H1 (cell line): Measurements from ENCODE around the gene IL26. TPM values are rescaled to one million over a fixed set of nuclear protein-coding genes. Genes with fewer than 3 reads are reported as not detected.

Source experiments
- CTCF ChIA-PET: fragments of 300-600 bp; sonication (Branson Sonifier 250); formaldehyde crosslinking; loops from one replicate; lab custom pipeline; 2021; ENCODE audit not compliant: partially characterized antibody; lab: Charles Lee
- POLR2A ChIA-PET: fragments of 300-600 bp; sonication (Branson Sonifier 250); formaldehyde crosslinking; loops from one replicate; lab custom pipeline; 2021; ENCODE audit warnings: inconsistent platforms; ENCODE audit not compliant: partially characterized antibody; lab: Charles Lee
- DNase-seq, 2 experiments: peaks; one replicate each; pipeline versions ENCODE4 v3.0.0 to v3.0.0-alpha.2; 2010 to 2022; ENCODE audit warnings: low spot score in 2 of 2, low read depth in 1 of 2, mixed read lengths in 1 of 2
- FAIRE-seq: peaks from 2 replicates; lab custom pipeline; 2011; peaks lifted over from hg19 to GRCh38; lab: Jason Lieb, UNC
- H2AFZ ChIP-seq: 2 replicates; pipeline ENCODE4 v1.8.1; 2012; ENCODE audit warnings: low read length, inconsistent platforms
- H2AK5ac ChIP-seq: 2 replicates; pipeline ENCODE4 v1.6.1; 2013; ENCODE audit warnings: low read depth, low read length
- H2BK120ac ChIP-seq: replicated peaks from 2 replicates; pipeline ENCODE3; 2013; ENCODE audit warnings: low read depth, low read length, inconsistent platforms
- H2BK12ac ChIP-seq: 2 replicates; pipeline ENCODE4 v1.6.1; 2013; ENCODE audit warnings: low read depth, low read length
- H2BK15ac ChIP-seq: 2 replicates; pipeline ENCODE4 v1.6.1; 2013; ENCODE audit warnings: low read length
- H2BK20ac ChIP-seq: 2 replicates; pipeline ENCODE4 v1.6.1; 2013; ENCODE audit warnings: low read length
- H2BK5ac ChIP-seq: 2 replicates; pipeline ENCODE4 v1.6.1; 2013; ENCODE audit warnings: low read depth, low read length
- H3K14ac ChIP-seq: 2 replicates; pipeline ENCODE4 v1.6.1; 2013; ENCODE audit warnings: inconsistent platforms; ENCODE audit not compliant: insufficient read length
- H3K18ac ChIP-seq: 2 replicates; pipeline ENCODE4 v1.6.1; 2013; ENCODE audit warnings: low read length; ENCODE audit errors: extremely low read depth
- H3K23ac ChIP-seq: 2 replicates; pipeline ENCODE4 v1.6.1; 2013; ENCODE audit warnings: inconsistent platforms; ENCODE audit not compliant: insufficient read length
- H3K23me2 ChIP-seq: 2 replicates; pipeline ENCODE4 v1.6.1; 2013; ENCODE audit warnings: low read depth, low read length
- H3K27ac ChIP-seq: 2 replicates; pipeline ENCODE4 v1.6.1; 2011; ENCODE audit warnings: low read depth, low read length, inconsistent platforms
- H3K27me3 ChIP-seq, 4 experiments: replicated peaks in 1 of 4; 1 replicate in 1 of 4; 2 replicates in 3 of 4; pipeline versions ENCODE4 v1.6.1 to v1.8.1; 2011 to 2013; ENCODE audit warnings: low read length in 3 of 4, mild to moderate bottlenecking in 3 of 4, inconsistent platforms in 2 of 4, mixed read lengths in 2 of 4, moderate library complexity in 1 of 4; ENCODE audit not compliant: control insufficient read depth in 3 of 4, insufficient read depth in 3 of 4; ENCODE audit errors: extremely low read depth in 1 of 4
- H3K36me3 ChIP-seq, 4 experiments: 2 replicates each; pipeline versions ENCODE4 v1.6.1 to v1.8.1; 2011 to 2013; ENCODE audit warnings: mild to moderate bottlenecking in 4 of 4, low read length in 3 of 4, moderate library complexity in 2 of 4, control low read depth in 1 of 4, inconsistent platforms in 1 of 4; ENCODE audit not compliant: insufficient read depth in 4 of 4, control insufficient read depth in 2 of 4
- H3K4ac ChIP-seq: replicated peaks from 2 replicates; pipeline ENCODE3; 2013; ENCODE audit warnings: low read length, low read depth, mixed read lengths, inconsistent platforms; ENCODE audit not compliant: insufficient read length
- H3K4me1 ChIP-seq, 4 experiments: replicated peaks in 1 of 4; 1 replicate in 1 of 4; 2 replicates in 3 of 4; pipeline versions ENCODE4 v1.6.1 to v1.8.1; 2011 to 2013; ENCODE audit warnings: low read length in 3 of 4, inconsistent platforms in 2 of 4, mixed read lengths in 1 of 4; ENCODE audit not compliant: insufficient read depth in 4 of 4, control insufficient read depth in 3 of 4
- H3K4me2 ChIP-seq, 2 experiments: 2 replicates each; pipeline versions ENCODE4 v1.6.1 to v1.8.1; 2011 to 2013; ENCODE audit warnings: low read depth in 2 of 2, low read length in 2 of 2, control low read depth in 1 of 2, inconsistent platforms in 1 of 2, mild to moderate bottlenecking in 1 of 2; ENCODE audit not compliant: insufficient read depth in 1 of 2
- H3K4me3 ChIP-seq, 4 experiments: fragments of 200-600, 300-600 bp in 1 of 4; sonication (generic), shearing (Covaris generic), sonication (Bioruptor Twin) in 1 of 4; 2 replicates each; pipeline versions ENCODE4 v1.5.1 to v1.8.1; 2011 to 2016; ENCODE audit warnings: low read length in 4 of 4, low read depth in 3 of 4, control low read depth in 2 of 4, inconsistent platforms in 2 of 4, mild to moderate bottlenecking in 2 of 4, mixed read lengths in 1 of 4, moderate library complexity in 1 of 4; ENCODE audit not compliant: insufficient read depth in 2 of 4; ENCODE audit errors: extremely low read depth in 1 of 4
- H3K56ac ChIP-seq: replicated peaks from 2 replicates; pipeline ENCODE3; 2013; ENCODE audit warnings: low read depth, mild to moderate bottlenecking, mixed read lengths, low read length, inconsistent platforms; ENCODE audit not compliant: insufficient read length
- H3K79me1 ChIP-seq: 2 replicates; pipeline ENCODE4 v1.6.1; 2013; ENCODE audit warnings: low read depth, low read length, control low read depth
- H3K79me2 ChIP-seq, 2 experiments: 2 replicates each; pipeline versions ENCODE4 v1.6.1 to v1.8.1; 2012 to 2013; ENCODE audit warnings: low read length in 2 of 2, mild to moderate bottlenecking in 2 of 2, inconsistent platforms in 1 of 2; ENCODE audit not compliant: insufficient read depth in 2 of 2, control insufficient read depth in 1 of 2
- H3K9ac ChIP-seq, 4 experiments: replicated peaks in 1 of 4; 1 replicate in 1 of 4; 2 replicates in 3 of 4; pipeline versions ENCODE4 v1.6.1 to v1.8.1; 2011 to 2013; ENCODE audit warnings: low read depth in 3 of 4, low read length in 3 of 4, control low read depth in 2 of 4, mild to moderate bottlenecking in 2 of 4, moderate library complexity in 2 of 4, inconsistent platforms in 1 of 4; ENCODE audit errors: extremely low read depth in 1 of 4
- H3K9me3 ChIP-seq, 2 experiments: 2 replicates each; pipeline versions ENCODE4 v1.6.1 to v1.8.1; 2012 to 2013; ENCODE audit warnings: mild to moderate bottlenecking in 2 of 2, moderate library complexity in 2 of 2, control low read depth in 1 of 2, inconsistent platforms in 1 of 2, low read depth in 1 of 2, low read length in 1 of 2, mixed read lengths in 1 of 2; ENCODE audit not compliant: insufficient read depth in 2 of 2
- H4K20me1 ChIP-seq, 2 experiments: replicated peaks in 1 of 2; 2 replicates each; pipeline versions ENCODE3 to v1.8.1; 2011 to 2013; ENCODE audit warnings: inconsistent platforms in 2 of 2, low read length in 2 of 2, mild to moderate bottlenecking in 1 of 2; ENCODE audit not compliant: insufficient read depth in 2 of 2, control insufficient read depth in 1 of 2
- H4K5ac ChIP-seq: 2 replicates; pipeline ENCODE4 v1.6.1; 2013; ENCODE audit warnings: low read length, low read depth, mixed read lengths, inconsistent platforms; ENCODE audit not compliant: insufficient read length
- H4K8ac ChIP-seq: 2 replicates; pipeline ENCODE4 v1.8.0; 2013; ENCODE audit warnings: mild to moderate bottlenecking, moderate library complexity, low read length, inconsistent platforms; ENCODE audit not compliant: insufficient read depth; ENCODE audit errors: extremely low read depth
- H4K91ac ChIP-seq: replicated peaks from 2 replicates; pipeline ENCODE3; 2013; ENCODE audit warnings: low read length, mixed read lengths, inconsistent platforms; ENCODE audit not compliant: insufficient read length
- CBX5 ChIP-seq: fragments of 300-800, 300-1000 bp; sonication (generic); IDR thresholded peaks from 2 replicates; pipeline ENCODE4 v1.7.1; 2016; ENCODE audit warnings: antibody characterized with exemption, low read length, low read depth
- CHD1 ChIP-seq: IDR thresholded peaks from 2 replicates; pipeline ENCODE4 v1.6.1; 2012; ENCODE audit warnings: low read depth, low read length, improper control_type of control experiment
- CTBP2 ChIP-seq: IDR thresholded peaks from 2 replicates; pipeline ENCODE4 v1.7.0; 2011; ENCODE audit warnings: borderline replicate concordance, mild to moderate bottlenecking, moderate library complexity, mixed read lengths, low read length; ENCODE audit not compliant: insufficient read depth, insufficient read length
- FOSL1 ChIP-seq: IDR thresholded peaks from 2 replicates; pipeline ENCODE4 v1.6.1; 2011; ENCODE audit warnings: mild to moderate bottlenecking, low read depth, low read length, moderate library complexity; ENCODE audit not compliant: insufficient read depth
- RAD21 ChIP-seq, 2 experiments: IDR thresholded peaks in 1 of 2; conservative IDR thresholded peaks in 1 of 2; 2 replicates each; pipeline ENCODE4 v1.6.1; 2011; ENCODE audit warnings: low read depth in 2 of 2, low read length in 2 of 2, improper control_type of control experiment in 1 of 2, inconsistent platforms in 1 of 2, mild to moderate bottlenecking in 1 of 2, moderate library complexity in 1 of 2
- SIN3A ChIP-seq, 2 experiments: IDR thresholded peaks in 1 of 2; conservative IDR thresholded peaks in 1 of 2; 2 replicates each; pipeline ENCODE4 v1.6.1; 2011 to 2012; ENCODE audit warnings: low read length in 2 of 2, improper control_type of control experiment in 1 of 2, low read depth in 1 of 2, mild to moderate bottlenecking in 1 of 2
- SIRT6 ChIP-seq: IDR thresholded peaks from one replicate; pipeline ENCODE4 v1.7.1; 2012; ENCODE audit warnings: low read length, inconsistent platforms
- SIX5 ChIP-seq: IDR thresholded peaks from 2 replicates; pipeline ENCODE4 v1.6.1; 2011; ENCODE audit warnings: mild to moderate bottlenecking, low read depth, low read length
- SRF ChIP-seq: IDR thresholded peaks from 2 replicates; pipeline ENCODE4 v1.6.1; 2011; ENCODE audit warnings: mild to moderate bottlenecking, low read depth, low read length, moderate library complexity
- TAF7 ChIP-seq: optimal IDR thresholded peaks from 2 replicates; pipeline ENCODE3; 2011; ENCODE audit warnings: low read depth, mild to moderate bottlenecking, inconsistent platforms, low read length, moderate library complexity, borderline replicate concordance
- TBP ChIP-seq: IDR thresholded peaks from 2 replicates; pipeline ENCODE4 v1.6.1; 2011; ENCODE audit warnings: low read depth, low read length, improper control_type of control experiment
- TCF12 ChIP-seq: IDR thresholded peaks from 2 replicates; pipeline ENCODE4 v1.6.1; 2011; ENCODE audit warnings: low read depth, mild to moderate bottlenecking, low read length
- USF2 ChIP-seq: IDR thresholded peaks from 2 replicates; pipeline ENCODE4 v1.6.1; 2011; ENCODE audit warnings: low read length, improper control_type of control experiment
- YY1 ChIP-seq: IDR thresholded peaks from 2 replicates; pipeline ENCODE4 v1.6.1; 2011; ENCODE audit warnings: low read depth, mild to moderate bottlenecking, low read length
- WGBS, 2 experiments: shearing (Covaris generic) in 1 of 2; methylation state at CpG; one replicate each; pipeline versions ENCODE4 v1.1.6 to v1.1.7; 2013 to 2015; ENCODE audit warnings: low lambda C conversion rate in 2 of 2, mixed read lengths in 2 of 2, inconsistent platforms in 1 of 2, low coverage in 1 of 2, missing lambda C conversion rate in 1 of 2; ENCODE audit not compliant: insufficient replicate concordance in 2 of 2, insufficient coverage in 1 of 2, insufficient read length in 1 of 2; ENCODE audit errors: extremely low coverage in 1 of 2, missing lambda C conversion rate in 1 of 2; 5-methylcytosine and 5-hydroxymethylcytosine counted together
- polyA plus RNA-seq, 7 experiments: library from polyadenylated mRNA; depleted of rRNA in 3 of 7; stranded (reverse) in 5 of 7; unstranded in 2 of 7; fragments of >200 nt in 5 of 7; fragments of 200-250 nt in 2 of 7; gene quantifications; 1 replicate in 5 of 7; 2 replicates in 1 of 7; 4 replicates in 1 of 7; pipeline versions ENCODE4 v1.2.1 to v1.2.3, GENCODE V29; 2011 to 2013; ENCODE audit warnings: missing spikeins in 2 of 7, mixed read lengths in 2 of 7
- total RNA-seq: library from RNA; stranded (reverse); fragmentation: NEBNext Ultra II Directional; extraction: Animal tissue kit (Norgen Biotek cat#: 25700); gene quantifications from 2 replicates; pipeline ENCODE4 v1.2.1, GENCODE V29; 2021

The IL26 gene
- total and polyA plus RNA-seq, 2 of the 8 experiments (the other 6 are each of a cell fraction or from before 2014, with no cell fraction given): not detected

DNA sequence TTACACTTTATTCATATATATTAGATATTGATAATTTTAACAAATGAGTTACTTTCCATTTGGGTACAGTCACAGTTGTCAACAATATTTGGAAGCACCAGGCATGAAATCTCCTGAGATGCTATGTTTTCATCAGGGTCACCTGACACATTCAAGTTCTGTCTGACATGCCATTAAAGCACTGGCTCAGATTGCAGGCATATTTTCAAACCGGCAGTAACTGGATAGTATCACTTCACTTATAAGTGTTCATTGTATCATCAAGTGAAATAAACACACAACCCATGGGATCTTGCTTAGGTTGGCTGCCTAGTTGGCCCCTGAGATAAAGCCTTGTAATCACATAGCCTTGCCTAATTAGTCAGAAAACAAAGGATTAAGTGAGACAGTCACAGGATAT is 70.8 kb downstream of the IL26 start:
- Histone ChIP-seq H3K4ac (no peak overlapping the region), H3K27ac (no peak overlapping the region), H3K9me3 (no peaks in the 10 kb centered on the region), H3K18ac (no peak overlapping the region), H3K79me1 (no peaks in the 10 kb centered on the region), H2BK5ac (no peak overlapping the region), H2AK5ac (no peak overlapping the region), H4K5ac (no peak overlapping the region), H3K36me3 (no peaks in the 10 kb centered on the region), H3K4me2 (no peak overlapping the region), H3K4me3 (no peak overlapping the region), H2BK120ac (no peak overlapping the region), H4K20me1 (no peaks in the 10 kb centered on the region), H3K56ac (no peak overlapping the region), H3K27me3 (no peaks in the 10 kb centered on the region), H3K4me1 (no peaks in the 10 kb centered on the region), H3K23me2 (no peaks in the 10 kb centered on the region), H2BK12ac (no peak overlapping the region), H2BK15ac (no peak overlapping the region), H4K91ac (no peak overlapping the region), H4K8ac (no peak overlapping the region), H3K79me2 (no peaks in the 10 kb centered on the region), H3K14ac (no peak overlapping the region), H3K9ac (no peak overlapping the region), H3K23ac (no peak overlapping the region), H2AFZ (no peak overlapping the region), H2BK20ac (no peak overlapping the region)
- FAIRE-seq: no peak
- ChIA-PET CTCF (interaction anchor here (0.6 to 5.1 kb wide), 3 partner anchors 11 to 171 kb away, joined by 3 to 40 read pairs (median 3); no protein-coding TSS in a partner anchor), POLR2A (no interaction called here)
- DNase-seq: no peak
- 83% methylated on average over 1 of the region's 1 CpG; no CpG with 5 or more reads in 1 of the 2 experiments for WGBS, 2 experiments
- TF ChIP-seq USF2: no peak
- no peak for TF ChIP-seq SIN3A (conservative IDR thresholded peaks at IDR 0.05 in 1 of 2, IDR thresholded peaks at IDR 0.05 in 1 of 2; ENCODE audit: low read depth in 1 of 2, low read length in 2 of 2)
- TF ChIP-seq FOSL1: no peak
- no peak for TF ChIP-seq SRF
- no peak for TF ChIP-seq TBP
- no peak for TF ChIP-seq SIRT6
- TF ChIP-seq TCF12: no peak
- TF ChIP-seq CHD1: no peak
- TF ChIP-seq SIX5: no peak
- TF ChIP-seq TAF7: no peak
- TF ChIP-seq CBX5: no peak
- TF ChIP-seq RAD21 (IDR thresholded peaks at IDR 0.05 in 1 of 2, conservative IDR thresholded peaks at IDR 0.05 in 1 of 2; ENCODE audit: low read depth in 2 of 2, low read length in 2 of 2): no peak
- no peak for TF ChIP-seq CTBP2
- TF ChIP-seq YY1: no peak
